ENCODE measurements around the gene PDE1C.

Gene PDE1C

DNA sequence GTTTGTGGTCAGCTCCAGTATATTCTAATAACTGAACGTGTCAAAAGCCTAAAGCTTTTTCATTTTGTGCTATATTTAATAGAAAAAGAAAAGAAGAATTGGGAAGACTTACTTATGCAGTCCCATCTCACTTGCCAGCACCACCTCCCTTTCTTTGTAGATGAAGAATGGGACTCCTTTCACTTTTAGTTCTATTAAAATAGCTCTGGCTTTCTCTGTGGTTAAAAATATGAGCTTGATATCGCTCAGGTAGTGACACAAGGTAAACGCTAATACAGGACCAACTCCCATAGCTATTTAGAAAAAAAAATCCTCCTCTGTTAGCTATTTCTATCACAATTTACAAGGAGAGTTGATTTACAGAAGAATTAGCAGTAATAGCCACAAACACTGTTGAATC lies 176.8 kb downstream of the PDE1C start:
- no peak for DNase-seq (ENCODE audit: low read depth, low spot score)

DNA sequence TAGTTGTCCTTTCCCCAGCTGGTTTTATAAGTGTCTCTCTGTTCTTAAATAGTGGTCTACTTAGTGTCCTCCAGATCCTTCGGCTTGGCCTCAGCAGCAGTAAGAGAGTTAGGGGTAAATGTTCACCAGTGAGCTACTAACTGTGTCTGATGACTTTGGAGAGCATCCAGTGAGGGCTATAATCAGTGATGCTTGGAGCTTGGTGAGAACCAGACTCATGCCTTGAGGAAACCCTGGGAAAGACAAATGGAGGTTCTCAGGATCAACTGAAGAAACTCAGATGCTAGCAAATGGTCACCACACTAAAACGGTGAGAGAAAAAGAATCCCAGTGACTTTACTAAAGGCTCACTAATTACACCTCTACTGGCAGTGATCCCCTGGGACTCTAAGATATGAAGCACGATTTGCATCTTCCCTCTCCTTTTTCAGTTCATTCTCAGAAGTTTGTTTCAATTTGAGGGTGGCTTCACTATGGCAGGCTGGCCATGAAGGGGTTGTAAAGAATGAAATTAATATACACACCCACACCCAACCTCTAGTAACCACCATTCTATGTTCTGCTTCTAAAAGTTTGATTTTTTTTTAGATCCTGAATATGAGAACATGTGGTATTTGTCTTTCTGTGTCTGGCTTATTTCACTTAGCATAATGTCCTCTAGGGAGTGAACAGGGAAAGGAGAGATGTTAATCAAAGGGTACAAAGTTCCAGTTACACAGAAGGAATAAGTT lies 177.9 kb downstream of the PDE1C start:
- DNase-seq (ENCODE audit: low read depth, low spot score) = no peak

DNA sequence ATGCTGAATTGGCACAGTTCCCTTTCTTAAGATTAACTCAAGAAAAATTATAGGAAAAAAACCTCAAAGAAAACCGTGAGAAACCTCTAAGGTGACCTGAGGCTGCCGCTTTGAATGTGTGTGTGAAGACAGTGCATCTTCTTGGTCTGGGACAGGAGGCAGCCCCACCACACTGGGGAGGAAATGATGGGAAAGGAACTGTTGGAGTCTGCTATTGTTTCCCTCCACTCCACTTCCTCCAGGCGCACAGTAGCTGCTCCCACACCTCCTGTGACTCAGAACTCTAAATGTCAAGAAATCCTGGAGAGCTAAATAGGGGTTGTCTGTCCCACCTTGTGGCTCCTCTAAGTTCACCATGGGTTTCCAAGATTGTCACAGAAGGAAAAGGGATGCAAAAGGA lies 179.4 kb downstream of the PDE1C start:
- DNase-seq (ENCODE audit: low read depth, low spot score) = no peak

DNA sequence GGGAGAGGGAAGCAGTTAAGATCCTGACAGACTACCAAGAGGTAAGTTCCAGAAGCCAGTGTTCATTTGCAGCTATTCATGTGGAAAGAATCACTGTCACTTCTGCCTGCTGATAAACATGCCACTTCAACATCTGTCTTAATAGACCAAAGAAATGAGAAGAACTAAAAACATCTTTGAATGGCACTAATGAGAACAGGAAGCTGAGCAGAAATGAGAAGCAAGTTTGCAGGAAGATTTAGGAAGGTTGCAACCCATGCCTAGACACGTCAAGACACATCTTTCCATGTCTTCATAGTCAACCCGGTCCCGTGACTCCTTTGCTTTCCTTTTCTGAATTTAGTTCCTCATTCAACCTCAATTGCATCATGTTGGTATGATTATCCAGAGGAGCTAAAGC lies 180.0 kb downstream of the PDE1C start:
- no peak for DNase-seq (ENCODE audit: low read depth, low spot score)

DNA sequence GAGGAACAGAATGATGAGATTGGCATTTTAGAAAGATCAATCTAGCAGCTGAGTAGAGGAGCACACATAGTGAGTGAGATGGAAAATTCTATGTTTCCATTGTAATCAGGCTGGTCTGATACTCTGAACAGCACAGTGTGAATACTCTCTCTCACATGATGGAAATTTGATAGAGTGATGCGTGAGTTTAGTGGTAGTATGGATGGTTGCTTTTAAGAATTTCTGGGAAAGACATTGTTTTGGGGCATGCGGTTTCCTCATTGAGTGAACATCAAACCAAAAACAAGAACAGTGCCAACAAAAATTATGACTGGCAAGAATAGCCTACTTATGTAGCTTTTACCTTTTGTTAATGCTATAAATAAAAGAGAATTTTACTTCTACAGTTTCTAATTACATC lies 183.2 kb downstream of the PDE1C start:
- no peak for DNase-seq (ENCODE audit: low read depth, low spot score)

DNA sequence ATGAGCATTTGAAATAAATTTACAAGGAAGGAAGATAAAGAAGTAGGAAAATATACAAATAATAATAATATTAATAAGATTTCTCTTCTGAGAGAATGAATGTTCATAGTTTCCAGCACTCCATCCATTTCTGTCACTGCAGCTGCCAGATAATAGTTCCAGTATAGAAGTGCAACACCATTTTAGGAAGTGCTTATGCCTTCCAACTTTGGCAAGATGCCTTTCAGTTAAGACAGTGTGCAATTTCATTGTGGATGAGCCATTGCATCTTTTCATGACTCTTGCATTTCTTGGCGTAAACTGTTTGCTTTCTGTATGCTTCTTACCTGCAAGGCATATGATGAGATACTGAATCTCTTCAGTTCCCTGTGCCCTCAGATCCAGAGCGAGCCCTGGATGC lies 185.0 kb downstream of the PDE1C start:
- DNase-seq (ENCODE audit: low read depth, low spot score) = no peak

DNA sequence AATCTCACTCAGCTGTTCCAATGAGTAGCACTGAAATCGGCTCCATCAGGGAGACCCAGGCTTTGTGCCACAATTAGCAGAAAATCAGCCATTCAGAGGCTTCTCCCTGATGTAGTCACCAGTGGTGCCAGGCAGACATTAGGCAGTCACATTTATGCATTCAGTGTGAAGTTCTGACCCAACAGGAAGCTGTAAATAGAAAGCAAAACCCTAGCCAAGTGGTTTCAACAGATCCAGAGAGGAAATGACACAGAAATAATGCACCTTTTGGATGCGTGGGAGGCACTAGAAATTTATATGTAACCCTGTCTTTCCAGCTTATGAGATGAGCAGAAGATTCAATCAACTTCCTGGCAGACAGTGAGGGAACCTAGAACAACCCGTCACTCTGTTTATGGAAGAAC lies 186.4 kb downstream of the PDE1C start:
- DNase-seq (ENCODE audit: low read depth, low spot score) = no peak

DNA sequence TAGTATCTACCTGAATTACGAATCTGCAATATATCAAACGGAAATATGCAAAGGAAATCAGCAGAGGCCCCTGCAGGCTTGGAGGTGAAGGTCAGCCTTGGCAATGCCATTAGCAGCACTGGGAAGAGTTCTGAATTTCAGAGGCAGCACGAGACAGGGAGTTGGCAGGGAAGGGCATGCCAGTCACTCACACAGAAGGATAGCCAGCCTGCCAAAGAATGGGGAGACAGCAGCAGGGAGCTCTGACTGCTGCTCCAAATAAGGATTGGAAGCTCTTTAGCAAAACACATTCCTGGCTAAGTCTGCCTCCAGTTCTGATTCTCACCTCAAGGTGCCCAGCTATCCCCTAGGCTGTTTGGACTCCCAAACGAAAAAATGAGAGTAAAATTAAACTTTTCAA lies 188.0 kb downstream of the PDE1C start:
- no peak for DNase-seq (ENCODE audit: low read depth, low spot score)

DNA sequence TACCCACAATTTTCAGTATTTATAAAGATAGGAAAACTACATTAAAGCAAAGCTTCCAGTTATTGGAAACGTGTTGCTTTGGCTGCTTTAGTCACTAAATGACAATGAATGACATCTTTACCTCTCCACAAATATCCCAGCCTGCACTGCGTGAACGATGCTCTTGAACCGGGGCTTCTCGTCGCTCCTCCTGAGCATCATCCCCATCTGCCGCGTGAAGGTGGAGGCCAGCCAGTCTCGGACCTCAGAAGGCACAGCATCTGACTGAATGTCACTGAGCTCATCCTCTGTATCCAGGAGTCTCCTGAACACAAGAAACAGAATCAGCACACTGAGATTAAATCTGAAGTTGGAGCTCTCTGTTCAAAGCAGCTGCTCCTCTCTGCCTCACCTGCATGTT lies 191.3 kb downstream of the PDE1C start:
- no peak for DNase-seq (ENCODE audit: low read depth, low spot score)

DNA sequence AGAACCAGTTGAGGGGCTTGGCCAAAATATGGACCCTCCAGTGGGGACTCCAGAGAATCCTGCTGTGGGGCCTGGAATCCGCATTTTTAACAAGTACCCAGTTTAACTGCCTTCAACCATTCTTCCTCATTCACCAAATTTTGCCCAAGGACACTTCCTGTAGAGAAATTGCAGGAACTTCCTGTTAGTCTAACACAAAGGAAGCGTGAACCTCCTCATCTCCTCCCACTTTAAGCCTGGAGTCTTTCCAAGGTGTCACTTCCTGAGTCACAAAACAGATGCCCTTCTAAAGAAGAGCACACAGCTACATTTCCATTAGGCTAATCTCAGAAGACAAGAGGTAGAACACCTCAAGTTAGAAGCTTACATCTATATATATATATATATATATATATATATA lies 194.8 kb downstream of the PDE1C start:
- DNase-seq (ENCODE audit: low read depth, low spot score) = no peak

DNA sequence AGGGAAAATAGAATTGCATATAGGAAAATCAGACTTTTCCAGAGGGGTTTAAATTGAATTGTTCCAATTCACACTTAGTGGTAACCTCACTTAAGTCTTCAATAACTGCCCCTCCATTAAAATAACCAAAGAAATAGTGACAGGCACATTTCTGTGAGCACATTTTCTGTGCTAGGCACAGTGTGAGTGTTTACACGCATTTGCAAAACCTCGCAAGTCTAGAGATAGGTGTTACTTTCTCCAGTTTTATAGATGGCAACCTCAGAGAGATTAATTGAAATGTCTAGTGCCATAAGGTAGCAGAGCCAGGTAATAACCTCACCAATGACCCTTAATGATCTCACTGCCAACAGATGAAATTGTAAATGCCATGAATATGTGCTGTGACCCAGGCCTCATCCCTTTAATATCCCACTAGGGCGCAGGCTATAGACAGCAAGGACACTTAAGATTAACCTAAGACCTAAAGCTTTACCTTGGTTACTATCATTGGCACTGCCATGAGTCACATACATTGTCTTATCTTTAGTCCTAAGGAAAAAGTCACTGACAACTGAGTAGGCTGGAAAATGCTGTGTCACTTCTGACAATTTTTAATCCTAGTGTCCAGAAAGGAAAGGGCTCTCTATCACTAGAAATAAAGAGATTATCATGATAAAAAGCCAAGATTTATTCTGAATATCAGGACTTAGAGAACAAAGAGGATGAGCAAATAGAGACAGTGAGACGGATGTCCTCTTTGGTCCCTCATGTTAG lies 195.4 kb downstream of the PDE1C start:
- no peak for DNase-seq (ENCODE audit: low read depth, low spot score)

DNA sequence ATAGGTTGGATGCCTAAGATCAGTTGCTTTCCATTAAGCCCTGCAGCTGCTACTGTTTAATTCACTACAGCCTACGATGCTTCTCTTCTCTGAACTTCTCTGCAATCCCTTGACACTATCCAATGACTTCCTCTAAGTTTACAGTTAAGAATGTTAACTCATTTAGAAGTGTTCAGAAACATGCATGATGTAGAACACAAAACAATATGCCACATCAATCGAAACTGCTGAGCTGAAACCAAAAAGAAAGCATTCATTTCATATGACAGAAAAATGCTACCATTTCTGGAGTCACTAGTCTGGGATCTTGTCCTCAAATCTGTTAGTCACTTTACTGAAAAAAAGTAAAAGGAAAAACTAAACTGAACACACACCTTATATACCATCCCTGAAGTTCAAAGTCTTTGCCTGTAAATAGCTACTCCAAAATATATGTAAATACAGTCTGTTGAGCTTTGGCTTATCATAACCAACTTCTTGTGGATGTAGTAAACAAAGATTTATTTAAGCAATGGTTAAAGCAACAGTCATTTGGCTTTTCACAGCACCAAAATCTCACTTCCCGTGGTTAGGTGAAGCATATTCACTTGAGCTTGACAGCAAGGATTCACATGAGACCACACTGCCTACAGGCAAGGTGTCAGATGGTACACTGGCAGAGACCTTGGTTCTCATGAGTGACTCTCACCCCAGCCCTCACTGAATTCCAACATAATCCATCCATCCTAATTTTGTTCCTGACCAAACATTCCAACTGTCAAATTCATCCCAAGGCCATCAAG lies 196.2 kb downstream of the PDE1C start:
- DNase-seq (ENCODE audit: low read depth, low spot score) = no peak

DNA sequence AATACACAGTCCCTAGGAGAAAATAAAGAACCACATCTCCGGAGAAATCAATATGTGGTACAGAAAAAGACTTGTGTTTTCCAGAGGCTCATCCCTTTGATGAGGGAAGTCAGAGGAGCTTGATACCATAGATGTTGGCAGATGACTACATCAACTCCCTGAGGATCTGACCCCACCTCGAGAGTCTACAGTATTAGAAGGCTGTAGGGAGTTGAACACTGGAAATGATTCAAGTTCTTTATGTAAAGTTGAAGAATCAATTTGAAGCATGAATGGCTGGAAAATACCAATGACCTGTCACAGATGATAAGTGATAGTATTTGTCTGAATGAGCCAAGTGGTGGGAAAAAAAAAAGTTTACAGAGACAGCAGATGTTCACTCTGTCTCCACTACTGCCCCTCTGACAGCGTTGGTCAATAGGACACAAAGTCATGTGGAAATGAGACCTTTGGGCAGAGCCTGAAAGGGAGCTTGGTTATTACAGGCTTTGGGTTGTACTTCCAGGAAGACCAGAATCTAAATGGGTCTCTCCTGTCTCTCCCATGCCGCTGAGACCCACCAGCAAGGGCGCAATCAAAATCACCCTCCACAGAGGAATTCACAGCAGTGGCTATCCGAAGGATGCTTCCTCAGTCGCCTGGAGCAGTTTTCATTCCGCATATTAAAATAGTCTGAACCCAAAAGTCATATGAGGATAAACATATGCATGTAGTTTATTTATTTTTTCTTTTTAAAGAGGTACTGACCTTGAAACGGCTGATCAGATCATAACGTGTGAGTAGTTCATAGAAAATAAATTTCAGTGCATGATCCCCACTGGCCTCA lies 197.4 kb downstream of the PDE1C start:
- no peak for DNase-seq (ENCODE audit: low read depth, low spot score)

DNA sequence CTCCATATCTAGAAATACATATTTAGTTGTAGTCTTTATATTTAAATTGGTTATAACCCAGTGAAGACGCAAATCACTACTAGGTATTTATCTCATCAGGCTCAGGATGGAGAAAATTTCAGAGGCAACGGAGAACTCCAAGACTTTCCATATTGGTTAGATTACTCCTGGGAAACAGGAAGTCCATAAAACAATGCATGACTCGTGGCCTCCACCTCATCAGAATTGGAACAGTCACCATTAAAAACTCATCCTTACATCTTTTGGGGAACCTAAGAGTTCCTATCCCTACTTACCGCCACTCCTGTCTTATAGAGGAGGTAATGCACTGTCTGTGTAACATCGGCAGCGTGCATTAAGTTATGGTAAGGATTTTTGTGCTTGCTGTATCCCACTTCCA lies 205.6 kb downstream of the PDE1C start:
- no peak for DNase-seq (ENCODE audit: low read depth, low spot score)

DNA sequence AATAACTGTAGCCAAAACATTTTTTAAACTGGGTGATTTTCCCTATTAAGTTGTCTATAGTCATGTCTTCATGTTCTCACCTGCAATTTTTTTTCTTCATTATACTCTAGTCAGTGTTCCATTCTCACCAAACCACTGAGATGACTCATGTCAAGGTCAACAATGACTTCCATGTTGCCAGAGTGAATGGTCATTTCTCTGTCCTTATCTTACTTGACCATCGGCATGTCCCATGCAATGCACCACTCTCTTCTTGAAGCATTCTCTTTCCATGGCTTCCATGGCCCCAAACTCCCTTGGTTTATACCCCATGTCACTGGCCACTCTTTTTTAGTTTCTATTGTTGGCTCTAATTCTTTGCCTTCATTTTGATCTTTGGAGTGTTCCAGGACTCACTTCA lies 209.3 kb downstream of the PDE1C start:
- no peak for DNase-seq (ENCODE audit: low read depth, low spot score)

DNA sequence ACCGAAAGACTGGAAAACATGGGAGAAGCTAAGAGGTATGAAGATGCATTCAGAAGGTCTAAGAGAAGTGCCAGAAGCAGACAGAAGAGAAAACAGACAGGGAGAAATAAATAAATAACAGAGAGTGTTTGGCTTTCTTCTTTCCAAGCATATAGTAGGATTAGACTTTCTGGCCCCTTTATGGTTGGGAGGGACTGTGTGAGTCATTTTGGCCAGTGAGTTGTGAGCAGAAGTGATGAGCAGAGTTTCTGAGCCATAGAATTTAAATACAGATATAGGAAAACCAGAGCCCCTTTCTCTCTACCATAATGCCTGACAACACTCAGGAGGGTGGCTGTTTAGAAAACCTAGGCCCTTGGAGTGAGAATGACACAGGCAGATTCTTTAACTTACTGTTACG lies 212.2 kb downstream of the PDE1C start:
- no peak for DNase-seq (ENCODE audit: low read depth, low spot score)

DNA sequence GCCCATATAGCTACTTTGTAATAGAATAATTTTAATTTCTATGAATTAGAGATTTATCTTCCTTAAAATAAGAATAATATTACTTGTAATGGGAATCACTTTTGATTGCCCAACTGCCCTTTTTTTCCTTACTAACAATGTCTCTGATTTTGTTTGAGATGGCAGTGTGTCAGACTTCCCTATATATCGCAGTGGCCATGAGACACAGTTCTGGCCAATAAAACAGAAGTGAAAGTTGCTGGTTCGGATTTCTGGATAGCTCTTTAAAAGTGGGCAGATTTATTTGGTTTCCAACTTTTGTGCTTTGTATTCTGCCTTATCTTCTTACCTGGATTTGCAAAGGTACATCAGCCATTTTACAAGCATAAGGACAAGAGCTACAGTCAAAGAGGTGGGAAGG lies 213.0 kb downstream of the PDE1C start:
- no peak for DNase-seq (ENCODE audit: low read depth, low spot score)

DNA sequence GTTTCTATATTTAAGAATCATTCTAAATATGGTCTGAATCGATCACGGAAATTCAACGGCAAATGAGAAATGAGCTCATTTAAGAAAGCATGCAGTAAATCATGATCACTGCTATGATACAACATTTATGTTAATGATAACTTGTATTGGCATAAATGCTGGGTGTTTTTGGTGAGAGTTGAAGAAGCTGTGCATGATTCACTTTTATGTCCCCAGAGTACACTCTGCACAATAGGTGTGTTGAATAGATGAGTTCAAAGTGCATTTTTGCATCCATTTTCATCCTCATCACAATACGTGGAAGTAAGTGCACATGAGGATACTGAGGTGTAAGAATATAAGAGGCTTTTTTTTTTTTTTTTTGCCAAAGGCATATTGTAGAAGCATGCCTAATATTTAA lies 213.9 kb downstream of the PDE1C start:
- DNase-seq (ENCODE audit: low read depth, low spot score) = no peak

DNA sequence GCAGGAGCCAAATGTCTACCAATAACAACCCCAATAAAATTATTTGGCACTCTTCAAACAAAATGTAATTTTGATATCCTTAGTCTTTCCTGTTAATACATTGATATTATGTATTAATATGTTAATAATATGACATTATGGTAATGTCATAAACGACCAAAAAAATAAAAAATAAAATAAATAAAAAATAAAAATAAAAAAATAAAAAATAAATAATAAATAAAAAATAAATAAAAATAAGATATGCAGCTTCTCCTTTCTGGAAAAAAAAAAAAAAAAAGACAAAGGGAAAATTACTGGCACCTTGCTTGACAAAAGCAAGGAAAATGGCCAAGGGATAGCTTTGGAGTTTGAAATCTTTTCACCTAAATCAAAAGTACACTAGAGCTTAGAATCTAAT lies 214.7 kb downstream of the PDE1C start:
- no peak for DNase-seq (ENCODE audit: low read depth, low spot score)

DNA sequence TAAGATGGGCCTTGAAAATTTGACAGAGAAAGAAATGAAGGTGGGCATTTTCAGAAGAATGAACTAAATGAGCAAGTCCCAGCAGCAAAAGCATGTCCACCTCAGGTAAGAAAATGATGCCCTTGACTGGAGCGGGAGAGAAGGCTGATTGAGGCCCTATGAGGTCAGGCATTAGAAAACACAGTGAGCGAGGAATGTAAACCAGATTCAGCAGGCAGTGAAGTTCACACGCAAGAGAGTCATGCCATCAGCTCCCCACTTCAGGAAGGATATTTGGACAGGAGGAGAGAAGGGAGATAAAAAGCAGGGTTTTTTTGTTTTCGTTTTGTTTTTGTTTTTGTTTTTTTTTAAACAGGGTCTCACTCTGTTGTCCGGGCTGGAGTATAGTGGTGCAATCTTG lies 216.8 kb downstream of the PDE1C start:
- no peak for DNase-seq (ENCODE audit: low read depth, low spot score)

DNA sequence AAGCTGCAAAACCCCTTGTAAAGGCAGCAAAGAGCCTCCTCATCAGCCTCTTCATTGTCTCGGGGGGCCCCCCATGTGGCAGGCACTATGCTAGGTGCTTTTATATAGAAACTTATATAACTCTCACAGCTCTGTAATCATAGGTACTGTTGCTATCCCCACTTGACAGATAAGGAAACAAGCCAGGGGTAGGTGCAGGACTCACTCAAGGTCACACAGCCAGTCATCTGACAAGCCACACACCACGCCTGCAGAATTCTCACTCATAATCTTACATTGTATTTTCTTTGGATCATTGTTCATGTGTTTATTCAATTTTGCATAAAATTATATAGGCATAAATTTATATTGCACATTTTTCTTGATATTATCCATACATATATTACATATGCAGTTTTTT lies 217.7 kb downstream of the PDE1C start:
- DNase-seq (ENCODE audit: low read depth, low spot score) = no peak

DNA sequence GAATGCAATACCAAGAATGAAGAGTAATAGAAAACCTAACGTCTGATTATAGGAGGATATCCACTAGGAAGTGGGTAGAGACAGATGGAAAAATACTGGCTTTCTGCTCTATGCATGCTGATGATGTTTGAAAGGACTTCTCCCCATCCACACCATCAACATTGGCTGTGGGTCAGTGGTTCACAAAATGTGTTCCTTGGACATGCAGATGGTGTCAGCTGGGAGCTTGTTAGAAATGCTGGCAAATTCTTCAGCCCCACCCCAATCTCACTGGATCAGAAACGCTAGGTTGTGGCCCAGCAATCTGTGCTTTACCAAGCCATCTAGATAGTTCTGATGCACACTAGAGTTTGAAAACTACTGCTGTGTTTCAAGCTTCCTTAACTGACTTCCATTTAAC lies 219.1 kb downstream of the PDE1C start:
- no peak for DNase-seq (ENCODE audit: low read depth, low spot score)

Measured in brain pericyte (primary cell).